Activated CD8-positive, alpha-beta T cell treated with anti-CD3 and anti-CD28 coated beads for 36 hours (primary cell): ENCODE measurements around the gene TBX21. TPM values are rescaled to one million over a fixed set of nuclear protein-coding genes. Genes with fewer than 3 reads are reported as not detected.

Experiments
- ATAC-seq: fragments of 200-7000 bp; cut with Tn5 transposase; one replicate; pipeline ENCODE4 v1.10.0; 2021; ENCODE audit warnings: mild to moderate bottlenecking, moderate library complexity
- CTCF ChIA-PET: fragments of 350-600 bp; sonication (Branson Sonifier 250); formaldehyde crosslinking; loops from one replicate; lab custom pipeline; 2021; ENCODE audit warnings: antibody characterized with exemption; lab: Charles Lee
- POLR2A ChIA-PET: fragments of 350-600 bp; sonication (Branson Sonifier 250); formaldehyde crosslinking; loops from one replicate; lab custom pipeline; 2021; ENCODE audit warnings: antibody characterized with exemption; lab: Charles Lee
- DNase-seq: peaks from one replicate; pipeline ENCODE4 v3.0.0-alpha.2; 2020
- H3K27ac Mint-ChIP-seq: one replicate; pipeline ENCODE4 v1.8.0; 2021; ENCODE audit warnings: mild to moderate bottlenecking, mixed read lengths
- H3K27me3 Mint-ChIP-seq: one replicate; pipeline ENCODE4 v1.8.0; 2021; ENCODE audit warnings: mixed read lengths
- H3K36me3 Mint-ChIP-seq: one replicate; pipeline ENCODE4 v1.8.0; 2021; ENCODE audit warnings: low read depth, mixed read lengths
- H3K4me1 Mint-ChIP-seq: one replicate; pipeline ENCODE4 v1.8.0; 2021; ENCODE audit warnings: low read depth, mixed read lengths
- H3K4me3 Mint-ChIP-seq: one replicate; pipeline ENCODE4 v1.8.0; 2021; ENCODE audit warnings: mild to moderate bottlenecking, moderate library complexity, mixed read lengths
- H3K9me3 Mint-ChIP-seq: one replicate; pipeline ENCODE4 v1.8.0; 2021; ENCODE audit warnings: mixed read lengths
- intact Hi-C: fragments of 100-400 bp; cut with micrococcal nuclease; formaldehyde crosslinking; loops from one replicate; pipeline ENCODE4 v1.10.0; 2022
- total RNA-seq, 2 experiments: library from RNA; stranded (reverse); gene quantifications; one replicate each; pipeline ENCODE4 v1.2.3, GENCODE V29; 2021
- TF ChIP-seq, protein P1 (sequence below): fragments of 200-600 bp; IDR thresholded peaks from one replicate; pipeline ENCODE4 v1.8.0; 2022; ENCODE audit warnings: antibody characterized with exemption, mild to moderate bottlenecking

Gene TBX21
- total RNA-seq, 2 experiments from 2014 or later: 53.0 to 56.9 TPM

DNA sequence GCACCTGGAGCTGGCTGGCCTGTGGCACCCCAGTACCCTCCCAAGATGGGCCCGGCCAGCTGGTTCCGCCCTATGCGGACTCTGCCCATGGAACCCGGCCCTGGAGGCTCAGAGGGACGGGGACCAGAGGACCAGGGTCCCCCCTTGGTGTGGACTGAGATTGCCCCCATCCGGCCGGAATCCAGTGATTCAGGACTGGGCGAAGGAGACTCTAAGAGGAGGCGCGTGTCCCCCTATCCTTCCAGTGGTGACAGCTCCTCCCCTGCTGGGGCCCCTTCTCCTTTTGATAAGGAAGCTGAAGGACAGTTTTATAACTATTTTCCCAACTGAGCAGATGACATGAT, 12.0 kb downstream of the TBX21 start:
- peak overlapping the region; percentile 19 for H3K27ac Mint-ChIP-seq
- POLR2A ChIA-PET: interaction anchor here (1.0 to 27.1 kb wide), 4 partner anchors 8 to 79 kb away, joined by 3 to 493 read pairs (median 4); partner anchors contain the start of genes TBKBP1 and TBX21

DNA sequence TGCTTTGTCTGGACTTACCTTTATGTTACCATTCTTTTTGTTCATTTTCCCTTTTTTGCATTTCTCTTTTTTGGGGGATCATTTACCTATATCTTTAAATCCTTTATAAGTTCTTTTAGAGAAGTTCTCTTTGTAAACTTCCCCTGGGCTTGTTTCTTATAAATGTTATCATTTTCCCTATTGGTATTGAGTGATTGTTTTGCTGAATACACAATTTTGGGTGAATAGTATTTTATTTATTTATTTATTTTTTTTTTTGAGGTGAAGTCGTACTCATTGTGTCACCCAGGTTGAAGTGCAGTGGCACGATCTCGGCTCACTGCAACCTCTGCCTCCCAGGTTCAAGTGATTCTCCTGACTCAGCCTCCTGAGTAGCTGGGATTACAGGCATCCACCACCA, 18.4 kb downstream of the TBX21 start:
- H3K36me3 Mint-ChIP-seq: peaks cover 10% of the 10 kb centered on the region

More for the DNA sequence above, 12.0 kb downstream of the TBX21 start:
- Mint-ChIP-seq H3K9me3 (no peaks in the 10 kb centered on the region), H3K4me3 (no peak overlapping the region), H3K27me3 (no peaks in the 10 kb centered on the region), H3K36me3 (peaks cover 61% of the 10 kb centered on the region), H3K4me1 (peaks cover 38% of the 10 kb centered on the region)
- ATAC-seq (no peak), DNase-seq (no peak)
- intact Hi-C loops: no loop called here
- TF ChIP-seq, protein P1, sequence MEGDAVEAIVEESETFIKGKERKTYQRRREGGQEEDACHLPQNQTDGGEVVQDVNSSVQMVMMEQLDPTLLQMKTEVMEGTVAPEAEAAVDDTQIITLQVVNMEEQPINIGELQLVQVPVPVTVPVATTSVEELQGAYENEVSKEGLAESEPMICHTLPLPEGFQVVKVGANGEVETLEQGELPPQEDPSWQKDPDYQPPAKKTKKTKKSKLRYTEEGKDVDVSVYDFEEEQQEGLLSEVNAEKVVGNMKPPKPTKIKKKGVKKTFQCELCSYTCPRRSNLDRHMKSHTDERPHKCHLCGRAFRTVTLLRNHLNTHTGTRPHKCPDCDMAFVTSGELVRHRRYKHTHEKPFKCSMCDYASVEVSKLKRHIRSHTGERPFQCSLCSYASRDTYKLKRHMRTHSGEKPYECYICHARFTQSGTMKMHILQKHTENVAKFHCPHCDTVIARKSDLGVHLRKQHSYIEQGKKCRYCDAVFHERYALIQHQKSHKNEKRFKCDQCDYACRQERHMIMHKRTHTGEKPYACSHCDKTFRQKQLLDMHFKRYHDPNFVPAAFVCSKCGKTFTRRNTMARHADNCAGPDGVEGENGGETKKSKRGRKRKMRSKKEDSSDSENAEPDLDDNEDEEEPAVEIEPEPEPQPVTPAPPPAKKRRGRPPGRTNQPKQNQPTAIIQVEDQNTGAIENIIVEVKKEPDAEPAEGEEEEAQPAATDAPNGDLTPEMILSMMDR: no peak
- CTCF ChIA-PET: interaction anchor here (1.3 to 18.4 kb wide), 3 partner anchors 11 to 81 kb away, joined by 3 to 424 read pairs (median 3); partner anchors contain the start of gene TBKBP1

DNA sequence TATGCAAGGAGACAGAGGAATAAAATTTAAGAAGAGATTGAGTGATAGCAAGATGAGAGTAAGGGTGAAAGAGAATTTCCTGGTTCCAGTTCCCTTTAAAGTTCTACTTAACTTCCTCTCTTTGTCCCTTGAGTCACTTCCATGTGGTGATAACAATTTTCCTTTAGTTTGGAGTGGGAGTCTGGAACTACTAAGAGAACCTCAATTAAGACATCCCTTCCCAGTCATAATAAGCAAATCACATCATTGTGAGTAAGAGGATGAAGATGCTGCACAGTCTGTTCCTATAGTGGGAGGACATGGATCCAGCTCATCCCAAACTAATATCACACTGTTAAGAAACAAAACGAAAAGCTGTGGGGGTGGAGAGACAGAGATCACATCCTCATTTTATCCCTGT, 24.4 kb downstream of the TBX21 start:
- ChIA-PET CTCF (interaction anchor here (0.7 to 2.0 kb wide), 5 partner anchors 10 to 94 kb away, joined by 3 to 5 read pairs (median 3); no protein-coding TSS in a partner anchor), POLR2A (no interaction called here)
- Mint-ChIP-seq H3K27ac (no peak overlapping the region), H3K36me3 (peaks cover 2% of the 10 kb centered on the region), H3K4me3 (no peak overlapping the region), H3K27me3 (peaks cover 4% of the 10 kb centered on the region), H3K4me1 (no peaks in the 10 kb centered on the region), H3K9me3 (peaks cover 4% of the 10 kb centered on the region)
- TF ChIP-seq, protein P1: no peak
- DNase-seq (no peak), ATAC-seq (no peak)
- intact Hi-C loops: no loop called here

More for the DNA sequence above, 18.4 kb downstream of the TBX21 start:
- no peak for ATAC-seq
- Mint-ChIP-seq H3K4me3 (no peak overlapping the region), H3K27ac (no peak overlapping the region), H3K27me3 (no peaks in the 10 kb centered on the region), H3K9me3 (peaks cover 4% of the 10 kb centered on the region), H3K4me1 (no peaks in the 10 kb centered on the region)
- TF ChIP-seq, protein P1: no peak
- ChIA-PET POLR2A (no interaction called here), CTCF (interaction anchor here (1.3 kb wide), 1 partner anchor 10 kb away, joined by 5 read pairs; no protein-coding TSS in a partner anchor)
- DNase-seq: no peak
- intact Hi-C loops: no loop called here

DNA sequence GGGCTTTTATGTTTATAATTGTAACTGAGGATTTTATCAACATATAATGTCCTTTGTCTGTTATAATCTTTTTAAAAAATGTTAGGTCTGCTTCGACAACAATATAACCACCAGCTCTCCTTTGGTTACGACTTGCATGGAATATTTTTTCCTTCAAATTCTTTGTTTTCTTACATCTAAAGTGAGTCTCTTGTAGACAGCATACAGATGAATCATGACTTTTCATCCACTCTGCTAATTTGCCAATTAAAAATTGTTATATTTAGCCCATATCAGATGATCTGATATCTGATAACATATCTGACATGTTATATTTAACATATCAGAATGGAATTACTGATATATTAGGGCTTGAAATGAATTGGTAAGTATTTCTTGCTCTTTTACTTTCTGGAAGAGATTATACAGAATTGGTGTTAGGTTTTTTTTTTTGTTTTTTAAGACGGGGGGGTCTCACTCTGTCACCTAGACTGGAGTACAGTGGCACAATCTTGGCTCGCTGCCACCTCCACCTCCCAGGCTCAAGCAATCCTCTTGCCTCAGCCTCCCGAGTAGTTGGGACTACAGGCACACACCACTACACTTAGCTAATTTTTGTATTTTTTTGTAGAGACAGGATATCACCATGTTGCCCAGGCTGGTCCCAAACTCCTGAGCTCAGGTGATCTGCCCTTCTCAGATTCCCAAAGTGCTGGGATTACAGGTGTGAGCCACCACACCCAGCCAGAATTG, 27.5 kb downstream of the TBX21 start:
- Mint-ChIP-seq H3K27ac (no peak overlapping the region), H3K4me3 (no peak overlapping the region), H3K9me3 (peaks cover 3% of the 10 kb centered on the region), H3K36me3 (no peaks in the 10 kb centered on the region), H3K4me1 (peaks cover 11% of the 10 kb centered on the region), H3K27me3 (peaks cover 4% of the 10 kb centered on the region)
- ATAC-seq: no peak
- CTCF ChIA-PET: interaction anchor here (1.0 to 1.3 kb wide), 2 partner anchors 61 to 63 kb away, joined by 3 read pairs; no protein-coding TSS in a partner anchor
- TF ChIP-seq, protein P1: no peak
- intact Hi-C loops: no loop called here
- POLR2A ChIA-PET: no interaction called here
- DNase-seq: no peak

DNA sequence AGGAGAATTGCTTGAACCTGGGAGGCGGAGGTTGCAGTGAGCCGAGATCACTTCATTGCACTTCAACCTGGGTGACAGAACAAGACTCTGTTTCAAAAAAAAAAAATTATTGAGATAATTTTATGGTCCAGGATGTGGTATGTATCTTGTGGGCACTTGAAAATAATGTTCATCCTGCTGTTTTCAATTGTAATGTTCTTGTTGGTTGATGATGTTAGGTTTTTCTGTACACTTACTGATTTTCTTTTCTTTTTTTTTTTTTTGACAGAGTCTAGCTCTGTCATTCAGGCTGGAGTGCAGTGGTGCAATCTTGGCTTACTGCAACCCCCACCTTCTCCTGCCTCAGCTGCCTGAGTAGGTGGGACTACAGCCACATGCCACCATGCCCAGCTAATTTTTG, 29.7 kb downstream of the TBX21 start:
- Mint-ChIP-seq H3K9me3 (no peaks in the 10 kb centered on the region), H3K27me3 (peaks cover 7% of the 10 kb centered on the region), H3K27ac (no peak overlapping the region), H3K4me3 (no peak overlapping the region), H3K36me3 (no peaks in the 10 kb centered on the region), H3K4me1 (peaks cover 11% of the 10 kb centered on the region)
- ChIA-PET POLR2A (no interaction called here), CTCF (interaction anchor here (1.3 kb wide), 1 partner anchor 28 kb away, joined by 4 read pairs; no protein-coding TSS in a partner anchor)
- TF ChIP-seq, protein P1: no peak
- ATAC-seq (no peak), DNase-seq (no peak)
- intact Hi-C loops: no loop called here
